22Rv1 (cell line): ENCODE results near the gene CLSTN1.

Source experiments
- H3K27ac ChIP-seq: fragments of 450-650 bp; 2 replicates; pipeline ENCODE4 v1.5.1; 2017
- CTCF ChIP-seq: fragments of 450-650 bp; IDR thresholded peaks from 2 replicates; pipeline ENCODE4 v1.5.1; 2017; ENCODE audit warnings: mild to moderate bottlenecking
- ZFX ChIP-seq: fragments of 450-650 bp; IDR thresholded peaks from 2 replicates; pipeline ENCODE4 v1.6.1; 2017; ENCODE audit warnings: antibody characterized with exemption, borderline replicate concordance

The CLSTN1 gene

GRCh38 chr1:9701665-9702064 lies 122.1 kb downstream of the CLSTN1 start:
- TF ChIP-seq CTCF (no peak), ZFX (no peak)
- no peak overlapping the region for H3K27ac ChIP-seq

GRCh38 chr1:9700340-9700739 lies 123.4 kb downstream of the CLSTN1 start:
- TF ChIP-seq CTCF (no peak), ZFX (no peak)
- no peak overlapping the region for H3K27ac ChIP-seq

GRCh38 chr1:9699361-9699760 lies 124.4 kb downstream of the CLSTN1 start:
- no peak for TF ChIP-seq ZFX
- H3K27ac ChIP-seq, result no peak overlapping the region

GRCh38 chr1:9696793-9697192 lies 127.0 kb downstream of the CLSTN1 start:
- H3K27ac ChIP-seq, result no peak overlapping the region
- TF ChIP-seq ZFX, result no peak
- TF ChIP-seq CTCF, result no peak

GRCh38 chr1:9691691-9692090 lies 132.1 kb downstream of the CLSTN1 start:
- no peak overlapping the region for H3K27ac ChIP-seq
- TF ChIP-seq CTCF, result no peak; the same call in 1 of the 2 replicates
- TF ChIP-seq ZFX, result no peak

- TF ChIP-seq ZFX, result no peak
- no peak for TF ChIP-seq CTCF
- no peak overlapping the region for H3K27ac ChIP-seq
Observed at GRCh38 chr1:9691108-9691445, 132.7 kb downstream of the CLSTN1 start.

- TF ChIP-seq ZFX (no peak), CTCF (no peak)
- no peak overlapping the region for H3K27ac ChIP-seq
Observed at GRCh38 chr1:9690440-9691107, 133.2 kb downstream of the CLSTN1 start.

- TF ChIP-seq ZFX (no peak), CTCF (no peak)
- H3K27ac ChIP-seq, result no peak overlapping the region
Observed at GRCh38 chr1:9689971-9690381, 133.8 kb downstream of the CLSTN1 start.
